HepG2 (cell line): Measurements from ENCODE around the gene TRMT2A. TPM values are rescaled to one million over a fixed set of nuclear protein-coding genes. Genes with fewer than 3 reads are reported as not detected.

Source experiments
- ATAC-seq: fragments of 200-7000 bp; cut with Tn5 transposase; 3 replicates; pipeline ENCODE4 v1.9.1; 2020; ENCODE audit warnings: mild to moderate bottlenecking, moderate library complexity
- BruUV-seq: library from RNA; stranded (reverse); fragments of 400-500 nt; replicated peaks from 2 replicates; lab custom pipeline; 2021; lab: Mats Ljungman, UMichigan
- CTCF ChIA-PET: fragments of 300-600 bp; formaldehyde crosslinking; extraction: SDS; loops from one replicate; lab custom pipeline; 2021; ENCODE audit warnings: low total read pairs, inconsistent platforms, low intra/inter-chr PET ratio; lab: Yijun Ruan, JAX
- POLR2A ChIA-PET: fragments of 350-600 bp; sonication (Branson Sonifier 250); formaldehyde crosslinking; loops from one replicate; lab custom pipeline; 2020; ENCODE audit warnings: antibody characterized with exemption, inconsistent platforms; lab: Yijun Ruan, JAX
- DNase-seq: peaks from one replicate; pipeline ENCODE4 v3.0.0-alpha.2; 2015; ENCODE audit warnings: low spot score
- FAIRE-seq: peaks from 3 replicates; lab custom pipeline; 2011; peaks lifted over from hg19 to GRCh38; lab: Jason Lieb, UNC
- H2AFZ ChIP-seq: one replicate; pipeline ENCODE4 v1.6.1; 2011; ENCODE audit warnings: low read length, inconsistent platforms
- H3K27ac ChIP-seq: fragments of 300-600 bp; 3 replicates; pipeline ENCODE4 v1.8.0; 2011; ENCODE audit warnings: mixed run types, mild to moderate bottlenecking, mixed read lengths, low read length, inconsistent platforms; ENCODE audit not compliant: insufficient read depth; ENCODE audit errors: extremely low read length
- H3K27me3 ChIP-seq, 2 experiments: fragments of 200-600 bp in 1 of 2; 2 replicates in 1 of 2; 3 replicates in 1 of 2; pipeline versions ENCODE4 v1.6.0 to v1.8.0; 2011; ENCODE audit warnings: low read length in 2 of 2, mild to moderate bottlenecking in 2 of 2, moderate library complexity in 2 of 2, inconsistent platforms in 1 of 2; ENCODE audit not compliant: insufficient read depth in 2 of 2, control insufficient read depth in 1 of 2
- H3K36me3 ChIP-seq, 2 experiments: fragments of 200-600 bp in 1 of 2; replicated peaks in 1 of 2; 2 replicates in 1 of 2; 3 replicates in 1 of 2; pipeline versions ENCODE4 v1.5.1 to v1.8.0; 2011; ENCODE audit warnings: low read length in 2 of 2, inconsistent platforms in 1 of 2; ENCODE audit not compliant: insufficient read depth in 2 of 2, control insufficient read depth in 1 of 2
- H3K4me1 ChIP-seq: 2 replicates; pipeline ENCODE4 v1.5.1; 2012; ENCODE audit warnings: low read length, inconsistent platforms; ENCODE audit not compliant: insufficient read depth
- H3K4me2 ChIP-seq: 2 replicates; pipeline ENCODE4 v1.6.0; 2011; ENCODE audit warnings: low read depth, low read length, inconsistent platforms
- H3K4me3 ChIP-seq, 3 experiments: fragments of 200-600 bp in 1 of 3; sonication (generic), shearing (Covaris generic) in 1 of 3; replicated peaks in 1 of 3; 2 replicates each; pipeline ENCODE4 v1.5.1; 2011 to 2016; ENCODE audit warnings: low read length in 3 of 3, inconsistent platforms in 2 of 3, low read depth in 2 of 3, mild to moderate bottlenecking in 2 of 3, control low read depth in 1 of 3, mixed read lengths in 1 of 3; ENCODE audit not compliant: insufficient read depth in 1 of 3
- H3K79me2 ChIP-seq: one replicate; pipeline ENCODE4 v1.6.1; 2011; ENCODE audit warnings: low read length, inconsistent platforms; ENCODE audit not compliant: insufficient read depth
- H3K9ac ChIP-seq: 2 replicates; pipeline ENCODE4 v1.6.0; 2011; ENCODE audit warnings: mild to moderate bottlenecking, low read depth, low read length, inconsistent platforms; ENCODE audit not compliant: insufficient read depth
- H3K9me3 ChIP-seq: 2 replicates; pipeline ENCODE4 v1.5.1; 2012; ENCODE audit warnings: mild to moderate bottlenecking, low read length
- H4K20me1 ChIP-seq: 2 replicates; pipeline ENCODE4 v1.6.0; 2011; ENCODE audit warnings: inconsistent platforms, mild to moderate bottlenecking, low read length, moderate library complexity; ENCODE audit not compliant: insufficient read depth
- ARNT2 ChIP-seq: sonication (generic); formaldehyde crosslinking; IDR thresholded peaks from 2 replicates; pipeline ENCODE4 v1.8.0; 2022; ENCODE audit warnings: mild to moderate bottlenecking, low read depth, missing genetic modification reagents, moderate library complexity
- GABPB1 ChIP-seq: IDR thresholded peaks from 2 replicates; pipeline ENCODE4 v1.6.1; 2016; ENCODE audit warnings: mild to moderate bottlenecking, missing genetic modification reagents, moderate library complexity, missing compliant biosample characterization
- GZF1 ChIP-seq: sonication (generic); formaldehyde crosslinking; IDR thresholded peaks from 2 replicates; pipeline ENCODE4 v1.5.1; 2020; ENCODE audit warnings: mild to moderate bottlenecking, missing genetic modification reagents
- HIVEP1 ChIP-seq: sonication (generic); formaldehyde crosslinking; IDR thresholded peaks from 2 replicates; pipeline ENCODE4 v1.4.0; 2020; ENCODE audit warnings: mild to moderate bottlenecking, missing genetic modification reagents
- PHF20 ChIP-seq: sonication (generic); formaldehyde crosslinking; IDR thresholded peaks from 2 replicates; pipeline ENCODE4 v1.5.0; 2020; ENCODE audit warnings: mild to moderate bottlenecking, missing genetic modification reagents
- SNAI1 ChIP-seq: sonication (generic); formaldehyde crosslinking; IDR thresholded peaks from 2 replicates; pipeline ENCODE4 v1.5.0; 2020; ENCODE audit warnings: mild to moderate bottlenecking, missing genetic modification reagents, borderline replicate concordance
- ZBTB38 ChIP-seq: sonication (generic); formaldehyde crosslinking; IDR thresholded peaks from 2 replicates; pipeline ENCODE4 v1.5.1; 2020; ENCODE audit warnings: mild to moderate bottlenecking, missing genetic modification reagents
- ZBTB42 ChIP-seq: sonication (generic); formaldehyde crosslinking; IDR thresholded peaks from 2 replicates; pipeline ENCODE4 v1.5.0; 2020; ENCODE audit warnings: mild to moderate bottlenecking, missing genetic modification reagents
- ZFP62 ChIP-seq: sonication (generic); formaldehyde crosslinking; IDR thresholded peaks from 2 replicates; pipeline ENCODE4 v1.4.0; 2020; ENCODE audit warnings: missing genetic modification reagents
- ZNF20 ChIP-seq: sonication (generic); formaldehyde crosslinking; IDR thresholded peaks from 2 replicates; pipeline ENCODE4 v1.4.0; 2020; ENCODE audit warnings: mild to moderate bottlenecking, moderate library complexity, missing genetic modification reagents
- ZNF296 ChIP-seq: sonication (generic); formaldehyde crosslinking; conservative IDR thresholded peaks from 2 replicates; pipeline ENCODE4 v1.5.0; 2020; ENCODE audit warnings: mild to moderate bottlenecking, missing genetic modification reagents
- ZNF460 ChIP-seq: sonication (generic); formaldehyde crosslinking; IDR thresholded peaks from 2 replicates; pipeline ENCODE4 v1.5.1; 2020; ENCODE audit warnings: missing genetic modification reagents, mild to moderate bottlenecking, borderline replicate concordance
- ZNF468 ChIP-seq: sonication (generic); formaldehyde crosslinking; IDR thresholded peaks from 2 replicates; pipeline ENCODE4 v1.8.0; 2022; ENCODE audit warnings: mild to moderate bottlenecking, moderate library complexity, missing genetic modification reagents
- WGBS: methylation state at CpG from one replicate; pipeline ENCODE4 v1.1.6; 2017; ENCODE audit warnings: low lambda C conversion rate; 5-methylcytosine and 5-hydroxymethylcytosine counted together
- in situ Hi-C: cut with HindIII; loops from 2 replicates; pipeline ENCODE4 v1.10.0; 2017; ENCODE audit warnings: low pct_unique_long_range_greater_than_20kb; ENCODE audit not compliant: extremely low pct_ligation_motif_present
- intact Hi-C: fragments of 100-400 bp; cut with micrococcal nuclease; formaldehyde crosslinking; loops from one replicate; pipeline ENCODE4 v1.10.0; 2022; ENCODE audit not compliant: unreplicated experiment
- polyA plus RNA-seq, 8 experiments: library from polyadenylated mRNA; depleted of rRNA in 3 of 8; stranded (reverse) in 7 of 8; unstranded in 1 of 8; fragments of >200 nt; fragmentation: Illumina TruSeq in 4 of 8; extraction: Trizol in 4 of 8; gene quantifications; 2 replicates each; pipeline versions ENCODE4 v1.2.1 to v1.2.3, GENCODE V29; 2011 to 2016; ENCODE audit warnings: low read depth in 4 of 8, missing spikeins in 1 of 8, mixed read lengths in 1 of 8; ENCODE audit not compliant: insufficient read depth in 1 of 8
- total RNA-seq, 5 experiments: library from RNA; depleted of rRNA; stranded (reverse); fragments of >200 nt; fragmentation: Illumina TruSeq; extraction: Trizol; gene quantifications; 2 replicates each; pipeline ENCODE4 v1.2.3, GENCODE V29; 2016; ENCODE audit warnings: low read depth in 1 of 5
- TF ChIP-seq, protein P1 (sequence below): sonication (generic); formaldehyde crosslinking; IDR thresholded peaks from 2 replicates; pipeline ENCODE4 v1.4.0; 2020; ENCODE audit warnings: mild to moderate bottlenecking, missing genetic modification reagents

TRMT2A gene
- total and polyA plus RNA-seq, 2 of the 13 experiments (the other 11 are each of a cell fraction or from before 2014, with no cell fraction given), result 24.0 to 30.3 TPM

DNA sequence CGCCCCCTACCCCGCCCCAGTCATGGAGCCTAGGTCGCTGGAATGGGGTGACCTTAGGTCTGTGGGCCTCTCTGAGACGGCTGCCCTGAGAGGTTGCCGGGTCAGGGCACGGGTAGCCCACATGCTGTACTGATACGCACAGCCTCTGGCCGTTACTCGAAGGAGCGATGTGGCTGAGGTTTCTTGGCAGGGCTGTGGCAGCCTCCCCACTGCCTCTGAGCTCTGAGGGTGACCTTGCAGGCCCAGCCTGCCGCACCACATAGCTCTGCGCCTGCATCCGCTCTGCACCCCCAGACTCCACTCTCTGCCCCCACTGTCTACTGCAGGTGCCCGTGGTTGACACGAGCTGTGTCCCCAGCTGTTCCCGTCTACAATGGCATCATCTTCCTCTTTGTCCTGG, 21.8 kb upstream of the TRMT2A start:
- Histone ChIP-seq H3K36me3 (peaks cover 1 to 5% of the 10 kb centered on the region in 2 experiments; a peak in 2 of 5 replicates), H3K4me1 (no peaks in the 10 kb centered on the region), H2AFZ (no peak overlapping the region), H3K4me2 (no peak overlapping the region), H4K20me1 (0 out of 2 replicates have a peak, but pooled peaks cover 6% of the 10 kb centered on the region), H3K9ac (no peak overlapping the region), H3K27me3 (no peaks in the 10 kb centered on the region), H3K4me3 (no peak overlapping the region), H3K79me2 (peaks cover 10% of the 10 kb centered on the region), H3K9me3 (no peaks in the 10 kb centered on the region), H3K27ac (no peak overlapping the region)
- FAIRE-seq, result no peak
- intact Hi-C loops, result no loop called here
- ChIA-PET POLR2A (no interaction called here), CTCF (no interaction called here)
- 95% methylated on average over 5 of the region's 16 CpGs for WGBS
- no TSS peak for BruUV-seq
- no peak for ATAC-seq
- in situ Hi-C loops, result no loop called here
- no peak for TF ChIP-seq HIVEP1 (CRISPR knock-in tag)
- no peak for TF ChIP-seq SNAI1 (CRISPR knock-in tag)
- TF ChIP-seq GABPB1 (CRISPR knock-in tag), result no peak
- TF ChIP-seq ZBTB38 (CRISPR knock-in tag), result no peak
- no peak for TF ChIP-seq PHF20 (CRISPR knock-in tag)
- TF ChIP-seq ZNF460 (CRISPR knock-in tag), result no peak
- no peak for TF ChIP-seq ARNT2 (CRISPR knock-in tag)
- no peak for TF ChIP-seq ZNF20 (CRISPR knock-in tag)
- no peak for TF ChIP-seq ZFP62 (CRISPR knock-in tag)
- TF ChIP-seq ZNF468 (CRISPR knock-in tag), result no peak
- no peak for DNase-seq

DNA sequence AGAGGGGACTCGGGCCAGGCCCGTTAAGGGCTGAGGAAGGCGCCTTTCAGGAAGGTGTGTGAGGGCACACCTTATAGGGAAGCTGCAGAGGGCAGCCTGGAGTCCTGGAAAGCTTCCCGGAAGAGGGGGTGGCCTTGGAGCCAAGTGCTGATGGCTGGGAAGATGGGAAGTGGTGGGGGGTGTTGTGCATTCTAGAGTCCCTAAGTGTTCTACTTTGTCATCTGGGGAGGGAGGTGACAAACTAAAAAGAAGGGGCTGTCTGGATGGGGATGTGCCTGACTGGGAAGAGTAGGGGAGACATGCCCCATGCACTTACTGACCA, 21.4 kb upstream of the TRMT2A start:
- Histone ChIP-seq H3K27ac (no peak overlapping the region), H3K9me3 (no peaks in the 10 kb centered on the region), H3K27me3 (no peaks in the 10 kb centered on the region), H3K4me1 (peaks cover under 1% of the 10 kb centered on the region; the same call in 1 of the 2 replicates), H3K36me3 (peaks cover 1 to 5% of the 10 kb centered on the region in 2 experiments; a peak in 2 of 5 replicates), H3K79me2 (peaks cover 12% of the 10 kb centered on the region), H3K4me2 (no peak overlapping the region), H4K20me1 (0 out of 2 replicates have a peak, but pooled peaks cover 6% of the 10 kb centered on the region), H3K4me3 (no peak overlapping the region), H2AFZ (no peak overlapping the region), H3K9ac (no peak overlapping the region)
- 83% methylated on average over 4 of the region's 4 CpGs for WGBS
- POLR2A ChIA-PET, result no interaction called here
- ATAC-seq (no peak), FAIRE-seq (no peak), DNase-seq (no peak)
- CTCF ChIA-PET, result no interaction called here
- no TSS peak for BruUV-seq
- in situ Hi-C loops (no loop called here), intact Hi-C loops (no loop called here)
- TF ChIP-seq ZNF296 (CRISPR knock-in tag) (no peak), GZF1 (no peak), ZBTB42 (CRISPR knock-in tag) (no peak)
- TF ChIP-seq, protein P1, sequence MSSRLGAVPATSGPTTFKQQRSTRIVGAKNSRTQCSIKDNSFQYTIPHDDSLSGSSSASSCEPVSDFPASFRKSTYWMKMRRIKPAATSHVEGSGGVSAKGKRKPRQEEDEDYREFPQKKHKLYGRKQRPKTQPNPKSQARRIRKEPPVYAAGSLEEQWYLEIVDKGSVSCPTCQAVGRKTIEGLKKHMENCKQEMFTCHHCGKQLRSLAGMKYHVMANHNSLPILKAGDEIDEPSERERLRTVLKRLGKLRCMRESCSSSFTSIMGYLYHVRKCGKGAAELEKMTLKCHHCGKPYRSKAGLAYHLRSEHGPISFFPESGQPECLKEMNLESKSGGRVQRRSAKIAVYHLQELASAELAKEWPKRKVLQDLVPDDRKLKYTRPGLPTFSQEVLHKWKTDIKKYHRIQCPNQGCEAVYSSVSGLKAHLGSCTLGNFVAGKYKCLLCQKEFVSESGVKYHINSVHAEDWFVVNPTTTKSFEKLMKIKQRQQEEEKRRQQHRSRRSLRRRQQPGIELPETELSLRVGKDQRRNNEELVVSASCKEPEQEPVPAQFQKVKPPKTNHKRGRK (CRISPR knock-in tag), result no peak
